ENCODE results near the gene RAB31.

Gene RAB31

GRCh38 chr18:9910071-9910470 lies 202.0 kb downstream of the RAB31 start:
- TF ChIP-seq GATA2 (IDR thresholded peaks at IDR 0.05; ENCODE audit: low read depth, low read length) (no peak), GATA3 (IDR thresholded peaks at IDR 0.05; ENCODE audit: low read depth, low read length) (no peak)

GRCh38 chr18:9910661-9911060 lies 202.6 kb downstream of the RAB31 start:
- TF ChIP-seq GATA3 (IDR thresholded peaks at IDR 0.05; ENCODE audit: low read depth, low read length) = no peak
- no peak for TF ChIP-seq GATA2 (IDR thresholded peaks at IDR 0.05; ENCODE audit: low read depth, low read length)

GRCh38 chr18:9911226-9911625 lies 203.1 kb downstream of the RAB31 start:
- TF ChIP-seq GATA2 (IDR thresholded peaks at IDR 0.05; ENCODE audit: low read depth, low read length) (no peak), GATA3 (IDR thresholded peaks at IDR 0.05; ENCODE audit: low read depth, low read length) (no peak)
